Renal cortex interstitium (tissue), 11 donors: ENCODE measurements around the gene CCDC141. TPM values are rescaled to one million over a fixed set of nuclear protein-coding genes. Genes with fewer than 3 reads are reported as not detected.
"Not testable (repeated sequence)": the region's sequence is repeated elsewhere in the genome, so short reads cannot be mapped to it uniquely, and the experiment has no call there.

ENCODE experiments used
- DNase-seq, 11 donors: peaks; one replicate each; pipeline ENCODE4 v3.0.0-alpha.2; 2013; ENCODE audit warnings: low read depth in 9 of 11, low spot score in 4 of 11; ENCODE audit errors: extremely low read depth in 1 of 11
- polyA plus RNA-seq, 3 donors: library from polyadenylated mRNA; unstranded; fragments of 120-200 nt; gene quantifications; one replicate each; pipeline ENCODE4 v1.2.1, GENCODE V29; 2013; ENCODE audit not compliant: insufficient read length in 3 of 3

CCDC141 gene
- polyA plus RNA-seq, 3 donors = 0.22 to 0.32 (median 0.22) TPM

DNA sequence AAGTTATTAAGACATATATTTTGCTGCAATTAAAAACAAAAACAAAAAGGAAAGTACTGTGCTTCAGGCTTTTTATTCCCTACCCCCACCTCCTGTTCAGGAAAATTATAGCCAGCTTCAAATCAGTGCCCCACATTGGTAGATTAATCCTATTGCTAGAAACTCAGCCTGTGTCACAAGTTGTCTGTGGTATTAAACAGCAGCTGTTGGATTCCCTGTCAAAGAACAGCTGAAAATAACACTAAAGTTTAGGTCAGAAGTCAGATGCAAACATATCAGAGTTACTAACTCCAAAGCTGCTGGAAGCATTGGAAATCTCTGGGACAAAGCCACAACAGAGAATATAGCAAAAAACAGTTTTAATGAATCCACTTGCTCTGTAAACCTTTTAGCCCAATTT, 818 bp upstream of the CCDC141 start:
- DNase-seq = no peak

DNA sequence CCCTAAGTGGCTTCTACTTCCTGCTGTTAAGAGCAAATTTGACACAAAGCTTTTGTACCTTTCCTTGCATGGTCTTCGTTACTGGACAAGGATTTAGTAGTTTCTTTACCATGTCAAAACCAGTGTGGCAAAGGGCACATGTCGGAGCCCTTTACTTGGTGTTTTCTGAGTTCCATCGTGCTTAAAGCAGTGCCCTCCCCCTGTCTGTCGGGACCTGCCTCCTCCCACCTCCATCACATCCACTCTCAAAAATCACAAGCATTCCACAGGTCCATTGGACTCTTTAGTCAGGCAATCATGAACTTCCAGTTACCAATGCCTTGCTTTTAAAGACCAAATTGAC, 763 bp downstream of the CCDC141 start:
- no peak for DNase-seq

DNA sequence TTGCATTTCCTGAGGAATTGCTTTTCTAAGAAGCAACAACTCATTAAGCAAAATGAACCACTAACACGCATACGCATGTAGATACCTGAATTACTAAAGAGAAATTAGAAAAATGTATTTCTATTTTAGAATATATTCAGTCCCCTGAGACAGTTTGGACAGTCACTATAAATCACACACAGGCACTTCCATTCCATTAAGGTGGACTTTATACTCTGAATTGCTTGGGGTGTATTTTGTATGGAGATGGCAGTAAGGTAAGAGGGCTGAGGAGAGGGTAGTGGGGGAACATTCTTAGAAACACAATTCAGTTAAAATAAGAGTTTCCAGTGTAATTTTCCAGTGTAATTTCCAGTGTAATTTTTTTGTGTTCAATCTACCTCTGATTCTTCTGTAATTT, 1.8 kb downstream of the CCDC141 start:
- no peak for DNase-seq

DNA sequence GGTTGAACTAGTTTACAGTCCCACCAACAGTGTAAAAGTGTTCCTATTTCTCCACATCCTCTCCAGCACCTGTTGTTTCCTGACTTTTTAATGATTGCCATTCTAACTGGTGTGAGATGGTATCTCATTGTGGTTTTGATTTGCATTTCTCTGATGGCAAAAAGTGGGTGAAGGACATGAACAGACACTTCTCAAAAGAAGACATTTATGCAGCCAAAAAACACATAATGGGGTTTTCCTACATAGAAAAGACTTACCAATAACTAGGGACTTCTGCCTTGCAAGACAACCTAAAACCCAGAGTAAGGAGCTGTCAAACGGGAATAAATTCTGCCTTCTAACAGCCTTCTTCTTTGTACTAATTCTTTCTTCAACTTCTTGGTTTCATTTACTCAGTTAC, 4.3 kb downstream of the CCDC141 start:
- DNase-seq = not testable (repeated sequence)

DNA sequence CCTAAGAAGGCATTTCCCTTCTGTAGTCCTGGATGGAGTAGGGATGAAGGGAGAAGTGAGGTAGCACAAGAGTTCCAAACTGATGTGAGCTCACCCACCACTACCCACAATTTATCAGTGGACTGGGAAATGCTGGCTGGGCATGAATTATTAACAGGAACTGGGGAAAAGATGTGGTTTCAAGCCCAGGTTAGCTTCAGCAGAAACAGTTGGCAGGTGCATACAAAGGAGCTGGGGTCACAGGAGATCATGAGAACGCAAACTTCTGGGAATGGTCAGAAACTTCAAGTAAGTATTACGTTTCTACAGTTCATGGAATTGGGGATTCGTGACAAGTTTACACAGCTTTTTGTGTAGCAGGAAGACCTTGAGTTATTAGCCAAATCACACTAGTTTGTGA, 5.4 kb downstream of the CCDC141 start:
- DNase-seq = no peak

DNA sequence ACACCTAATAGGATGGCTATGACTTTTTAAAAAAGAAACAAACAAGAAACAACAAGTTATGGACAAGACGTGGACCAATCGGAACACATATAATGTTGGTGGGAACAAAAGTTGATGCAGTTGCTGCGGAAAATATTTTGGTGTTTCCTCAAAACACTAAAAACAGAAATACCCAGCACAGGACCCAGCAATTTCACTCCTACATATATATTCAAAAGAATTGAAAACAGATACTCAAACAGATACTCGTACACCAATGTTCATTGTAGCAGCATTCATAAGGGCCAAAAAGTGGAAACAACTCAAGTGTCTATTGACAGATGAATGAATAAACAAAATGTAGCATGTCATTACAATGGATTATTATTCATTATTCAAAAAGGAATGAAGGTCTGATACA, 12.1 kb downstream of the CCDC141 start:
- no peak for DNase-seq

DNA sequence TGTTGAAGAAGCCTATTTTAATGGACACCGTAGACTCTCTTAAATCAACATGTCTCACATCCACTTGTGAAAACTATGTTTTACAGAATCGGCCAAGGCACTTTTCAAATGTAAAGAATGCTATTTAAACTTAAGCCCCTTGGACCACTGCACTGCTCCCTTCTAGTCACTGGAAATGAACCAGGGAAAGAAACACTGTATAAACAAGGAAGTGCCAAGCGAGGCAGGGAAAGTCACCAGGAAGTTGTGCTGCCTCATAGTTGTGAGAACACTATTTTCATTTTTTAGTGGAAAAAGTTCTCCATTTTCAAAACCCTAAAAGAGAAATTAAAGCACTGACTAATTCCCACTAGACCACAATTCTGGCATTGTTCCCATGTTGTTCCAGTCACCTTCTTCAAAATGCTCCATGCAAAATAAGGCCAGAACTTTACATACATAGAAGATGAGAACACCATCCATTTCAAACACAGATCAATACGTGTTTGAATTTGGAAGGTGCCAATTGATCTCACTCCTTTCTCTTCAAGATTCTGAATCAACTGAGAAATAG, 13.5 kb downstream of the CCDC141 start:
- DNase-seq = no peak

DNA sequence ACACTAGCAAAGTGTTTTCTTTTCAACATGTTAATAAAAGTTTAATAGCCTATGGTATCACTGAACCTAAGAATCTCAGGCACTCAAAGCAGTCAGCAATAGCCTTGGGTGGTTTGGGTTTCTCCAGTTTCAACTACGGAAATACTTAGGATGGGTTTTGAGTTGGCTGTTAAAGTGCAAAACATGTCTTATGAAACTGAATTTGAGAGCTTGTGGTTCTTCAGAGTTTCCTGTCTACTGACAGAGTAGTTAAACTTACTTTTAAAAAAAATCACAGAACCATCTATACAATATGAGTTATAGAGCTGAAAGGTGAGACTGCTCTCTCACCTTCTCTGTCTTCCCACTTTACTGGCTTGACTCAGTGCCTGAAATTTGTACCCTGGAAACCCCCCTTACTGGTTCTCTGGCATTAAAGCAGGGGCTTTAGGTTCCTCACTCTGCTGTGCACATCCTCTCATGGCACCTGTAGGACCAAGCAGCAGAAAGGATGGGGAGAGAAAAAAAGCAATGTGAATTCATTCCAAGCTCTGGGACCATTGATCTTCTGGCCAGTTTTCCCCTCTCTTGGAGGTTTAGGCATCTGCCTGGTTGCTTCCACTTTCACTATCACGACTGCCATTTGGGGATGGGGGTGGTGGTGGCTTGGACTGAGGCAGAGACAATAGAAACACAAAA, 18.1 kb downstream of the CCDC141 start:
- no peak for DNase-seq

DNA sequence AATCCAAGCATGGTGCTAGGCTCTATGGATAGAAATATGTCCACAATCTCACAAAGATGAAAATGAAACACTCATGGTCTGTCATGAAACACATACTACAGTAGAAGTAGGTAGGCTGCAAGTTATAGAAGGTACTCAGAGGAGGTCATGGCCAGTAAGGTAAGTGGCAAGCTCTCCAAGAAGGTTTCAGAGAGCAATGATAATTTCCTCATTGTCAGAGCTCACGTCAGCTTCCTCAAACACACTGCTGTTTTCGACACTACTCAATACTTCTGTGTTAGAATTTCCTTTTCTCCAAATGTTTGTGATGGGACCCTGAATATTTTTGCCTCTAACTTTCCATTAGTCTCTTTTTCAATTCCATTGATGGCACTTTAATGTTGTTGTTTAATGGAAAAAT, 25.5 kb downstream of the CCDC141 start:
- no peak for DNase-seq

DNA sequence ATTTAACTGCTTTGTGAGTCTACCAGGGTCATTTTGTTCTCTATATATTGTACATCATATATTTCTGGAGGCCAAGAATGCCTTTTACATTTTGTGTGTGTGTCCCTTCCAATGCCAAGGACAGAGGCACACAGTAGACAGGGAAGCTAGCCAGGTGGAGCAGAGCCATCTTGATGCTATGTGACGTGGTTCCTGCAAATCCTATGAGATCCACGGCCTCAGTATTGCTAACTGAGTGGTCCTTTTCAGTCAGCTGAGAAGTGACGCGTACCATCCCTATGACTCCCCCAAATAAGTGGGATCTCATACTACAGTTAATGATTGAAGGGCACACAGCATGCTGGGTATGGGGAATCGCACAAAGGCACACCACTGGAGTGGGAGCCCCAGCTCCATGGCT, 27.3 kb downstream of the CCDC141 start:
- no peak for DNase-seq

DNA sequence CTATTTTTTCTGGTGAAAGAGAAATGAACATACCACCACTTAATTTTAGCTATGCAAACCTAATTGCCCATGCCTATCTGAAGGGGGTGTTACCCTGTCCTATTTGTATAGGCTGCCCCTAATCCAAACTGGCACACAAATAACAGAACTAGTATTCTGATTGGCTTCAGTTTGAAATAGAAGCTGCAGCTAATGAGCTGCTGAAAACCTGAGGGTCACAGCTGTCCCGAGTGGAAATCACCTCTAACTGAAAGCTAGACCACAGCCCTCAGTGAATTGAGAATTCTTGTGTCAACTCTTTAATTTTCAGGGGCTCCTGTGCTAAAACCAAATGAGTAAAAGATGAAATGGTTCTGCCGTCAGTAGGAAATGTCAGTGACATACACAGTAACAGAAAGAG, 28.7 kb downstream of the CCDC141 start:
- DNase-seq = no peak

DNA sequence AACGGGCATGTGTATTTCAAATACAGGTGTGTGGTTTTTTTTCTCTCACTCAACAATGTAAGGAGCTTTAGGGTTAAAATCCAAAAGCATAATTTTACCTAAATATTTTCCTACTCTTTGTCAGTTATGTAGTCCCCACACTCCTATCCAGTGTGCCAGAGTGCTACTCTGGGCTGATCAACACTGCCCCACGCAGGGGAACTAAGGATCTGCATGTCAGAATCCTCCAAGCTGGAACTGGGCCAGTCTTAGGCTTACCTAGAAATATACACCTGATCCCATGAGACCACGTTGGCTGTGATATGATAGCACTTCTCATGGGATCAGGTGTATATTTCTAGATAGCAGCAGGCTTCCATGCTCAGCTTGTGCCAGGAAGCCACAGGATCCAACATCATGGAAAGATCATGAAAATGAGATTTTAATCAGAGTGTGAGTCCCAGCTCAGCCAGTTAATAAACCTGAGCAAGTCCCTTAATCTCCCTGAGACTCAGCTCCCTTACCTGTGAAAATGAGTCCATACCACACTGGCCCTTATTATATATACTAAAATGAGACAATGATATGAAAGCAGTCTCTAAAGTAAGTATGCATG, 29.7 kb downstream of the CCDC141 start:
- no peak for DNase-seq

DNA sequence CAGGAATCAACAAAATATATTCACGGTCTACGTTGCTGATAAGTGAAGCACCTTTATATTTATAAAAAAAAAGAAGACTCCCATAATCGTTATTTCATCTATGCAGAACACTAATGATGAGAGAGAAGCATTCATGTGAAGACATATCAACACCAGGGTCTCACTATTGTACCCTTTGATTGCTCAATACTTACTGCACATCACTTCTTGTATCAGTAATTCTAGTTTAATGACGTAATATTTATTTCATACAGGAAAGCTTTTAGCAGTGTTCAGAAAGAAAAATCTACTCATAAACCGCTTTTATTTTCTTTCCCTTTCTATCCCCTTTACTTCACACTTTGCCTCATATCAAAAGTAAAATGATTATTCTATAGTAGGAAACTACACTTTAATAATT, 30.7 kb downstream of the CCDC141 start:
- DNase-seq = no peak

DNA sequence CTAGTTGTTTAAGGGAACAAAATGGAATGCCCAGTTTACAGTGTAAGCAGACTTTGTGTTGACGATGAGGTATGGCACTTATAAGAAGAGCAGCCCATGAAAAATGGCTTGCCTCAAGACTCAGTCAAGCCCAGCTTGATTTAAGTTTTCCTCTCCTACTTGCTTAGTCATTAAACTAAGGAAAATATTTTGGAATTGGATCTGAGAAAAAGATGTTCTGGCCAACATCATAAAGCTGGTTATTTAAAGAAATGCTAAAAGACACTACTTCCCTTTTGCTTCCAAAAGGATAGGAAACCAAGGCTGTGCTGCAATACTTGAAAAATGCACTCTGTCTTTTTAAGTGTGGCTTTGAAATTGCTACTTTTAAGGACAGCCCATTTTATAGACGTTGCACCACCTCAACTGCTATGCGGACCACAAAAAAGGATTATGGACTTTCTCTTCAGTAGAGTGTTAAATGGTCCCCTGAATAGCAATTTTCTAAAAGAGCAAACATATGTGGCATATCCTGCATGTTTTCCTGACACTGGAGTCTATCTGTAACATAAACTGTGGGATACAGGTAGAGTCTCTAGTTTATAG, 32.1 kb downstream of the CCDC141 start:
- no peak for DNase-seq

DNA sequence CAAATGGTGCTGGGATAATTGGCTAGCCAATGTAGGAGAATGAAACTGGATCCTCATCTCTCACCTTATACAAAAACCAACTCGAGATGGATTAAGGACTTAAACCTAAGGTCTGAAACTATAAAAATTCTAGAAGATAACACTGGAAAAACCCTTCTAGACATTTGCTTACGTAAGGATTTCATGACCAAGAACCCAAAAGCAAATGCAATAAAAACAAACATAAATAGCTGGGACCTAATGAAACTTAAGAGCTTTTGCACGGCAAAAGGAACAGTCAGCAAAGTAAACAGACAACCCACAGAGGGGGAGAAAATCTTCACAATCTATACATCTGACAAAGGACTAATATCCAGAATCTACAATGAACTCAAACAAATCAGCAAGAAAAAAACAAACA, 35.7 kb downstream of the CCDC141 start:
- DNase-seq = not testable (repeated sequence)

DNA sequence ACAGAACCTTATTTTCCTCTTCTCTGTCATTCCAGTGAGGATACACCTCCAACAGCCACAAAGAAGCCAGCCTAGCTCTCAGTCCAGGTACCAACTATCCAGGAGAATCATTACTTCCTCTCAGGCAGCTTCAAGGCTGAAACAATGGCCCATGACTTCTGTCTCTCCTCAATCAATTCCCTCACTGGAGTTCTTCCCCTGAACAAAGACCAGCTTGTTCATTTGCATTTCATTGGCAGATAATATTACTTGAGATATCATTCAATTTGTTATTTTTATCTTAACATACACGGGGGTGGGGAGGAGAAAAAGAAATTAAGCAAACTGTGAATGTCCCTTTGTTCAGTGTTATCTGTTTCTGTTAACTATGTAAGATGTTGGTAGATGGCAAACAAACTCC, 44.0 kb downstream of the CCDC141 start:
- no peak for DNase-seq

DNA sequence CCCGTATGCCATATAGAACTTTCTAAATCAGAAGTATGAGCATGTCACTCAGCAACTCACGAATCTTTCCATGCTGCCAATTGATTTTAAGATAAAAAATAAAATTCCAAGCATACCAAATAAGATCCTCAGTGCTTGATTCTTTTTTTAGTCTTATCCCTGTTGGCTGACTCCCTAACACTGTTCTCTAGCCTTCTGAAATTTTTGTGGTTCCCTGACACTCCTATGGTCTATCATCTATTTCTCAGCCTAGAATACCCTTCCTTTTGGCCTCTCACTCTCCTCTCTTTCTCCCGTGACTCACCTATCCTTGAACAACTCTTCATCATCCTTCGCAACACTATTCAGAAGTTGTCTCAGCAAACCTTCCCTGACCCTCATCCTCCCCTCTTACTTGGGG, 50.5 kb downstream of the CCDC141 start:
- no peak for DNase-seq

DNA sequence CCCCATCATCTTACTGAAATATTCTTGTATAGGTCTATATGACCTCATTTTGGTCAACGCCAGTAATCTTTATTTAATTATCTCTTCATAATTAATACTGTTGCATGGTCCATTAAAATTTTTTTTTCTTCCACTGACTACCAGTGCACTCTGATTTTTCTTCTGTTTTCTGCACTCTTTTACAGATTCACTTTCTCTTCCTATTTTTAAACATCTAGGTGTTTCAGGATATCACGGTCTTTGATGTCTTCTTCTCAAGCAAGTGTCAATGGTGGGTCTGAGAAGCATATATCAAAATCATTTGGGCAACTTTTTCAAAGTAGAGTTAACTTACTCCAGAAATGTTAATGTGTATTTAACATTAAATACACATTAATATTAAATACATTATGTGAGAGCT, 51.4 kb downstream of the CCDC141 start:
- no peak for DNase-seq

DNA sequence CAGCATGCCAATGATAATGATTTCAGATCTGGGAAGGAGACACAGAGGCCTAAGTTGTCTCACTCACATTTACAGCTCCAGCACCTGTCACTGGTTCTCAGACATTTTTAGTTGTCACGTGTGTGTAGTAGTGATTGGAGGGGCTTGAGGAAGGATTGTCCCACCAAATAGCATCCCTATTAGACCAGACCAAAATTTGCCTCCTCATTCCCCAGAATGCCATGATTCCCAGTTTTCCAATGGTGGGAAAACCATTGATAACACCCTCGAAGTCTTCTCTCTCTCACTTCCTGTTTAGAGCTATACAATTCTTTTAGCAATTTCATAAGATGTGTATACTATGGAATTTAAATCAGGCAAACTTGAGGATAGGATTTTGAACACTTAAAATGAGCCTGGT, 52.5 kb downstream of the CCDC141 start:
- no peak for DNase-seq

DNA sequence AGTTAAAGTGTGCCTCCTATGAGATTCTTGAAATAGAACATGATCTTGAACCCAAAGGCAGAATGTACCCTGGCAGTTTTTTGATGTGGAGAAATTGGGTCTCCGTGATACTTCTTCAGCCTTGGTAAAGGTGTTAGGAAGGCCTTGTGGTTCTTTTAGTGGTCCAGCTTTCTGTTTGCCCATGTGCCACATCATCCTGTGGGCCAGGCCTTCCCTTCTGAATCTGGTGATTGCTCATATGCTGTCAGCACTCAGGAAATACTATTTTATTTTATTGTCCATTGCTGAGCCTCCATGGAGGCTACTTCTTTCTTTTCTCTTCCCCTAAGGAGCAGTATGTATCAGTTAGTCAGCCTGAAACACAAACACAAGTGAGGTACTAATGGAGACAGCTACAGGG, 52.9 kb downstream of the CCDC141 start:
- no peak for DNase-seq

DNA sequence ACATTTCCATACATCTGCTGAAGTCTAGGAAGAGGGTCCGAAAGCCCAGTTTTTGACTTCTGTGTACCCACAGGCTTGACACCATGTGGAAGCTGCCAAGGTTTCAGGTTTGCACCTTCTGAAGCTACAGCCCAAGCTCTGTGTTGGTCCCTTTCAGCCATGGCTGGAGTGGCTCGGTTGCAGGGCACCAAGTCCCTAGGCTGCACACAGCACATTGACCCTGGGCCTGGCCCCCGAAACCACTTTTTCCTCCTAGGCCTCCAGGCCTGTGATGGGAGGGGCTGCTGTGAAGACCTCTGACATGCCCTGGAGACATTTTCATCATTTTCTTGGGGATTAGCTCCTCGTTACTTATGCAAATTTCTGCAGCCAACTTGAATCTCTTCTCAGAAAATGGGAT, 55.7 kb downstream of the CCDC141 start:
- no peak for DNase-seq
